GM13977 (cell line): ENCODE results near the gene SCNM1.
"Not testable (repeated sequence)": the region's sequence is repeated elsewhere in the genome, so short reads cannot be mapped to it uniquely, and the experiment has no call there.

Experiments
- DNase-seq: peaks from one replicate; pipeline ENCODE4 v3.0.0; 2012; ENCODE audit warnings: low spot score
- in situ Hi-C: fragments of 300-500 bp; cut with MboI; formaldehyde crosslinking; loops from one replicate; pipeline ENCODE4 v1.12.0; 2022; ENCODE audit warnings: low sequenced_read_pairs, low pct_unique_long_range_greater_than_20kb, mixed read lengths, inconsistent platforms; ENCODE audit not compliant: unreplicated experiment
- TF ChIP-seq, protein P1 (sequence below): IDR thresholded peaks from 2 replicates; pipeline ENCODE4 v1.5.1; 2012; ENCODE audit warnings: mild to moderate bottlenecking, control low read depth; ENCODE audit not compliant: insufficient read depth; ENCODE audit errors: extremely low read depth, missing control alignments

SCNM1 gene

DNA sequence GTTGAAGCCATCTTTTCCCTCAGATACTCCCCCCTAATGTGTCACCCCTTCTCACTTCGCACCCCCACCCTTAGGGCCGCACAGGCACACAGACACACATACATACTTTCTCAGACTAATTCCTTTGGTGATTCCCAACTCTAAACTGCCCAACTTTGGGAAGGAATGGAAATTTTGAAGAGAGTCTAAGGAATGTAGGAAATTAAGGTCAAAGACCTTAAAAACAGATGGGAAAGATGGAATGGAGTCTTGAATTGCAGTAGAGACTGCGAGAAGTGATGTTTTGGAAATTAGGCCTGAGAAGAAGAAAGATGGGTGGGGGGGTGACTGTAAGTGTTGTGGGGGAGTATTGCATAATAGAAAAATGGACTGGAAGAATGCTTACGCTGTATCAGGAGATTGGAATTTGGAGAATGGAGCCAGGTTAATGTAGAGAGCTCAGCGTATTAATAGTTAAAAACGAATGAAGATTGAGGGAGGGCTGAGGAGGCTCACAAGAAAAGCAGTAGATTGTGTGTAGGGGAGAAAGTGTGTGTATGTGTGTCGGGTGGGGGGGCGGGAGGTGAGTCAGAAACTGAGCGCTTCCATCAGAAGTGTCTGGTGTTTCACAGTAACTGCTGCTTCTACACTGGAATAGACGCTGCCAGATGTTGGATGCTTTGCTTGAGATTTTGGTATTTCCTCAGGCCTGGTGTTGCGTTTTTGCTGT lies 34.1 kb downstream of the SCNM1 start:
- TF ChIP-seq, protein P1, sequence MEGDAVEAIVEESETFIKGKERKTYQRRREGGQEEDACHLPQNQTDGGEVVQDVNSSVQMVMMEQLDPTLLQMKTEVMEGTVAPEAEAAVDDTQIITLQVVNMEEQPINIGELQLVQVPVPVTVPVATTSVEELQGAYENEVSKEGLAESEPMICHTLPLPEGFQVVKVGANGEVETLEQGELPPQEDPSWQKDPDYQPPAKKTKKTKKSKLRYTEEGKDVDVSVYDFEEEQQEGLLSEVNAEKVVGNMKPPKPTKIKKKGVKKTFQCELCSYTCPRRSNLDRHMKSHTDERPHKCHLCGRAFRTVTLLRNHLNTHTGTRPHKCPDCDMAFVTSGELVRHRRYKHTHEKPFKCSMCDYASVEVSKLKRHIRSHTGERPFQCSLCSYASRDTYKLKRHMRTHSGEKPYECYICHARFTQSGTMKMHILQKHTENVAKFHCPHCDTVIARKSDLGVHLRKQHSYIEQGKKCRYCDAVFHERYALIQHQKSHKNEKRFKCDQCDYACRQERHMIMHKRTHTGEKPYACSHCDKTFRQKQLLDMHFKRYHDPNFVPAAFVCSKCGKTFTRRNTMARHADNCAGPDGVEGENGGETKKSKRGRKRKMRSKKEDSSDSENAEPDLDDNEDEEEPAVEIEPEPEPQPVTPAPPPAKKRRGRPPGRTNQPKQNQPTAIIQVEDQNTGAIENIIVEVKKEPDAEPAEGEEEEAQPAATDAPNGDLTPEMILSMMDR: no peak
- in situ Hi-C loops: no loop called here
- DNase-seq: no peak

GRCh38 chr1:151205381-151205965 lies 39.5 kb downstream of the SCNM1 start:
- DNase-seq, in situ Hi-C loops: not testable (repeated sequence)

GRCh38 chr1:151210830-151211229 lies 44.9 kb downstream of the SCNM1 start:
- TF ChIP-seq, protein P1: no peak
- in situ Hi-C loops: no loop called here
- DNase-seq: no peak

GRCh38 chr1:151211972-151212705 lies 46.2 kb downstream of the SCNM1 start:
- no peak for DNase-seq
- in situ Hi-C loops: no loop called here
- TF ChIP-seq, protein P1: no peak

- DNase-seq: no peak
- TF ChIP-seq, protein P1: no peak
- in situ Hi-C loops: no loop called here
Observed at GRCh38 chr1:151213560-151213959, 47.6 kb downstream of the SCNM1 start.
